SHP77 (cell line): Measurements from ENCODE around the gene CAMTA1.
"Not testable (repeated sequence)": the region's sequence is repeated elsewhere in the genome, so short reads cannot be mapped to it uniquely, and the experiment has no call there.

Source experiments
- DNase-seq, 2 experiments: peaks; one replicate each; lab custom pipeline; 2025; lab: John Stamatoyannopoulos, UW

The CAMTA1 gene

DNA sequence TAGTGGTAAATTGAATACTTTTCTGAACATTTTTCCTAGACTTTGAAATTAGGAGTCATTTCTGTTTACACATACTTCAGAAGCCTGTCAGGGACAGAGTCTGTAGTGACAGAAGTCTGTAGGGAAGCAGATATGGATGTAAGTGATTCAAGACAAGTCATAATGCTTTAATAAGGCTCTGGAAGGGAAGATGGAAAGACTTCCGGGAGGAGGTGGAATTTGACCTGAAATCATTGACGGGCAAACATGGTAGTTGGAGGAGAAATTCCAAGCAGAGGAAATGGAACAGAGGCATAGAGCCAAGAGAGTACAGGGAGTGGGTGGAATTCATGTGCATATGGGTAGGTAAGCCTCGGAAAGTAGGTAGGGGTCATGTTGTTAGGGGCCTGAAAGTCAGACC lies 22.5 kb downstream of the CAMTA1 start:
- DNase-seq: no peak

DNA sequence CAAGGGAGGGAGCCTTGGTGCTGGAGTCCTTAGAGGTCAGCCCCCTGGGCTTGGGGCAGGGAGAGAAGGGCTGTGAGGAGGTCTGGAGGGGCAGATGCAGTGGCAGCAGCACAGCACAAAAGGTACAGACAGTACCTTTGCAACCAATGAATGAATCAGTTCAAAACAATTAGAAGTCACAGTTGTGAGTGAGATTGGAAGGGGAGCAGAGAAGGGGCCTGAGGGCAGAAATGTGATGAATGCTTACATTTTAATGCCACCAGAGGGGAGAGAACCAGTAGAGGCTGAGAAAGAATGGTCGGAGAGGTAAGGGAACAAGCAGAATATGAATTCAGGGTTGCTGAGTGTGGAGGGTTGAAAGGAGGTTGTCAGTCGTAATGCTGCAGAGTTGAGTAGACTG lies 24.2 kb downstream of the CAMTA1 start:
- DNase-seq: no peak

DNA sequence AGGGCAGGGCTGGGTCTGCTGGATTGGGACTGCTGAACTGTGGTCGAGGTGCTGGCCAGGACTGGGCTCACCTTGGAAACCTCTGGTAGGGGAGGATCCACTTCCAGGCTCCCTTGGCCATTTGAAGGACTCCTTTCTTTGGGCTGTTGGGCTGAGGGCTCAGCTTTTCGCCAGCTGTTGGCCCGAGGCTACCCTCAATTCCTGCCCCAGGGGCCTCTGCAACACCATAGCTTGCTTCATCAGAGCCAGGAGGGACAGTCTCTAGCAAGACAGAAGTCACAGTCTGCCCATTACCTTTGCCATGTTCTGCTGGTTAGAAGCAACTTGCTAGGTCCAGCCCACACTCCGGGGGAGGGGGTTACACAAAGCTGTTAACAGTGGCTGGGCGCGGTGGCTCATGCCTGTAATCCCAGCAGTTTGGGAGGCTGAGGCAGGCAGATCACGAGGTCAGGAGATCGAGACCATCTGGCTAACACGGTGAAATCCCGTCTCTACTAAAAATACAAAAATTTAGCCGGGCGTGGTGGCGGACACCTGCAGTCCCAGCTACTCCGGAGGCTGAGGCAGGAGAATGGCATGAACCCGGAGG lies 25.0 kb downstream of the CAMTA1 start:
- not testable (repeated sequence) for DNase-seq

DNA sequence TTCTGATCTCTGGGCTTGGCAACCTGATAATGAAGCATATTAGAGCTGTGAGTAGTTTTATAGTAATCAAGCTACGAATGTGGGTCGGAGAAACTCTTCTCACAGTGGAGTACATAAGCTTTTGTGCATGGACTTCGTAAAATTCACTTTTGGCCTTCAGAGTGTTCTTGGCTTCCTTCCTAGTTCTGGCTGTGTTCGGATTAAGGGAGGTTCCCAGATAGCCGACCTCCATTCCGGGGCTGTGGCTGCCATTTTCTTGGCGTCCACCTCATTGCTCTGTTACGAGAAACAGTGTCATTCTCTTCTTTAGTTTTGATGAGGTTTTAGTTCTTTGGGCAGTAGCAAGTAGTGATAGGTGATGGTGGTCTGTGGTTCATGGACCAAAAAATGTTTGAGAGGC lies 26.3 kb downstream of the CAMTA1 start:
- DNase-seq: no peak

DNA sequence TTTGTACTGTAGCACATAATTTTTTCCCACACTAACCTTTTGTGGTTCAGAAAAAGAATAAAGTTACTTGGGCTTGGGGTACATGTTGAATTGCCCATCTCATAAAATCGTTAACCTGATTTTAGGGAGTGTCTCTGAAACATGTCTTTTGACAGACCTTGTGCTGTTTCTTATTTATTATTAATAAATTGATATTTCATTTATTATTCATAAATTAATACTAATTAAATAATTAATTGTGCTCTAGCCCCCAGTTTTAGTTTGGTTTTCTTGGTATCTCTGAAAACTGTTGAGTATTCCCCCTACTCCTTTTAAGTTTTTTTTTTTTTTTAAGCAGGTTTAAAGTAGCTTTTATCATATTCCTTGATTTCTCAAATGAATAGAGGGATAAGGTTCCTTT lies 27.9 kb downstream of the CAMTA1 start:
- no peak for DNase-seq

DNA sequence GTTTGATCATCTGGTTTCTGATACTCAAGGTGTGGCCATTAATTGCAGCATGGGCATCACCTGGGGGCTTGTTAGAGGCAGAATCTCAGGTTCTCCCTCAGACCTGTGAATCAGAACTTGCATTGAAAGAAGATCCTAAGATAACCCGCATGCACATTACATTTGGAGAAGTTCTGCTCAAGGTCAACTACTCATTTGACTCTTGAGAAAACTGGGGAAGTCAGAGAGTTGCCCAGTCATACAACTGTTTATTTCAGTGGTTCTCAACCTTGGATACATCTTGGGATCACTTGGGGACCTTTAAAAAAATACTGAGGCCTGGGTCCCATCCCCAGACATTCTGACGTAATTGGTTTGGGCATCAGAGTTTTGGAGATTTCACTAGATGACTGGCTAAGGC lies 30.5 kb downstream of the CAMTA1 start:
- DNase-seq: no peak

DNA sequence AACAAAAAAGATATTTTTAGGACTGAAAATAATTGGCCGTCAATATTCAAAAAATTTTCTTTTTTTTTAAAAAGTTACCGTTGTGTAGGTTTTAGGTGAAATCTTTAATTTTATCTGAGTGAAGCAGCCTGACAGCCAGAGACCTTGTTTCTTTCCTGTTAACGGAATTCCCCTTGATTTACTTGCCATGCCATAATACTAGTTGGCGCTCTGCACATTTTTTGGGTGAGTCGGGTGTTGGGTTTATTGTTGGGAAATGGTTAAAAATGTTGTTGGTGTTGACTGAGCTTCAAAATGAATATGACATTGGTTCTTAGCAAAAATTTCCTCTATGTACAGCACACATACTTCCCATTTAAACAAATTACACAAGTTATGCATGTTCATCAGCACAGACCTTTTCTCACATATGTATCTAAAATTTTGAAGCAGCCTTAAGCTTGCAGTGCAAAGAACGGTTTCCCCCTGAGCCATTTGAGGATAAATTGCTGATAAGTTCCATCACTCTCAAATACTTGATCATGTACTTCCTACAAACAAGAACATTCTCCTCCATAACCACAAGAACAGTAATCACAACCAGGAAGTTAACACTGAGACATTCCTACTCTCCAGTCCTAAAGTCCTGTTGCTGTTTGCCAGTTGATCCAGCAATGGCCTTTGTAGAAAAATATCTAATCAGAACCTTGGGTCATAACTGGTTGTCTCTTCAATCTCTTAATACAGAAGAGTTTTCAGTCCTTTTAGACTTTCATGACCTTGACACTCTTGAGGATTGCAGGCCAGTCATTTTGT lies 34.2 kb downstream of the CAMTA1 start:
- no peak for DNase-seq

DNA sequence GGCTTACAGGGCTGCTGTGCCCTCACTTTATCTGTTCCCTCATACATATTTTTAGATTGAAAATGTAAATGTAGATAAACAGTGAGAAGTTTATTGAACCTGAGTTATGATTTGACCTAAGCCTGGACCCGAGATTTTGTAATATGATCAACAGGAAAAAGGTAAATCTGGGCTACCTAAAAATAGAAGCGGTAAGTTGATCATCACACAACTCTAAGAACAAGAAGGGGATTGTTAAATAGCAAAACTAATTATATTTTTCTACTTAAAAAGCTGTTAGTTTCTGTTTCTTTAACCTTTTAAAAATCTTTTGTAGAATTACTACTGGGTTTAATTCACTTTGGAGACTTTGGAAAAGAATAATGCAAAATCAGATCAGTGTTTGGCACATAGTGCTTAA lies 35.6 kb downstream of the CAMTA1 start:
- DNase-seq: no peak

DNA sequence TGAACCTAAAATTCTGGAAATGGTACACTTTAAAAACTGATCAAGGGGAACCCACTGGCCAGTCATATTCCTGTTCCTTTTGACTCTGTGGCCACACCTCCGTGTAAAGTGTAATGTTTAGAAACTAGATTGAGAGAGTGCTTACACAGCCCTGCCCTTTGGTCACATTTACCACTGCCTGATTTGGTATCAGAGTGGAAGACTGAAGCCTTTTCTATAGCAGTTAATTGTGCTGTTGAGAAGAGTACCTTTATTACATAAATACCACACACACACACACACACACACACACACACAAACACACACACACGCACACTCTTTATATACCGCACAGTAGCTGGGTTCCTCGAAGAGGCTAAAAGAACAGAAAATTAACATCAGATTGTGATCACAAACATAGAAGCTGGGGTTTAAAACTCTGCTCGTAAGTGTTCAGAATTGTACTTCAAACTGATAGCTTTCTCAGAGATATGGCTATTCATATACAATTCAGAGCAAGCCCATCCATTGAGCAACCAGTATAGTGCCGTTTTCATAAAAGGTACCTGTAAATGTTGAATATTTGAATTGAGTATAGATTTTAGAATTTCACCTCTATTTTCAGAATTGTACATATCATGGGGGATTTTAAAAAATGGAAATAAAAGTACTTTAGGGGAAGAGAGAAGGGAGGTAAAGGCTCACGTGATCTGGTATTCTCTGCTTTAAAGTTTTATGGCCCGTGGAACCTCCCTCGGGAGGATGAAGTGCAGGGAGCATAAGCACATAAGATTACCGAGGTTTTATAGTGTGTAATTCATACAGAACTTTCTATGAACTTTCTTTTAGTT lies 37.5 kb downstream of the CAMTA1 start:
- DNase-seq: no peak

DNA sequence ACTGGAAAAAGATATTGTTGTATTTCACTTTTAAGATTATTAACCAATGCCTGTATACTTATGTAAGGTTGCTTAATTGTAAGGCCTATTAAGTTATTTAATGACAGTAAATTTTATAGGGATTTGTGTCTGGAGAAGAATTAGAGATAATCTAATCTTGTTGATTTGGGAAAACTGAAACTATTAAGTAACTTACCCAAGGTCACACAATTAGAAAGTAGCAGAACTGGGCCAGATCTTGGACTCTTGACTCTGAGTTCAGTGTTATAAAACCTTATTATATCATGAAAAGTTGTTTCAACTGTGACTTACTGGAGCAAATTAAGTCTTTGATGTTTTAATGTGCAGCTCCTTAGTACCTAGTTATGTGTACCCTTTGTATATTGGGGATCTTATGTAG lies 38.5 kb downstream of the CAMTA1 start:
- no peak for DNase-seq

DNA sequence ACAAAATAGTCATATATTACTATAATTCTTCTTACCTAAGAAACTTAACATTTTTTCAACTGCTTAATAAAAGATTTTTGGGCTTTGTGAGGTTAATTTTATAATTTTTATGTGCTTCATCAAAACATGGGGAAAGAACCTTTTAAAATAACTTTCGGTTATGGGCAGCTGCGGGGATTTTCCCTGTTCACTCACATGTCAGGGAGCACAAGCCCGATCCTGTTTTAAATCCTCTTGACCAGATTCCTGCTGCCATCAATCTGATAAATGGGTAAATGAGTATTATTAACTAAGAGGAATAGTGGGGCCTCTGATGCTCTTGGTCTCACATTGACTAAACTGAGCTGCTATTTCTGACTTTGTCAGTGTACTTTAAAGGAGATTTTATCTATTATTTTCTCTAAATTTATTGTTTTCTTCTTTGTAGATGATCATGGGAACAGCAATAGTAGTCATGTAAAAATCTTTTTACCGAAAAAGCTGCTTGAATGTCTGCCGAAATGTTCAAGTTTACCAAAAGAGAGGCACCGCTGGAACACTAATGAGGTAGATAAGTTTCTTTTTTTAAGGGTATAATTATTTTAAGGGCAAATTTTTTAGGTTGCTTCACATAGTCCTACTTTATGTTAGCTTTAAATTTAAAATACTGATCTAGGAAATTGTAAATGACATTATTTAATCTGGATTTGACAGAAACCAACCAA lies 39.6 kb downstream of the CAMTA1 start:
- no peak for DNase-seq

DNA sequence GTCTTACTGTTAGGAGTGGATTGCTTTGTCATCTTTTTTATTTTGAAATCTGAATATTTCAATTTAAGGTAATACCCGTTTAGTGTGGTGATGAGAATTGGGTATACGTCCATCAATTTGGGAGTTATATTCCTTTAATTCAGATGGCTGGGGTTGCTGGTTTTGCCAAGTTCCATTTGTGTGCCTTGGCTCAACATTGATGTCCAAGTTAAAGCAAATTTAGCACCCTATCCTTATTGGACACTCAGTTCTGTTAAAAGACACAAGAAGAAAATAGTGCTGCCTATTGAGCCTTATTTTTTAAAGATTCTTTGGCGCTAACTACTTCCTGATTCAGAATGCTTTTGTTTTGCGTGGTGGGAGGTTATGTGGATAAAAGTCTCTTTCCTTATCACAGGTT lies 40.6 kb downstream of the CAMTA1 start:
- no peak for DNase-seq

DNA sequence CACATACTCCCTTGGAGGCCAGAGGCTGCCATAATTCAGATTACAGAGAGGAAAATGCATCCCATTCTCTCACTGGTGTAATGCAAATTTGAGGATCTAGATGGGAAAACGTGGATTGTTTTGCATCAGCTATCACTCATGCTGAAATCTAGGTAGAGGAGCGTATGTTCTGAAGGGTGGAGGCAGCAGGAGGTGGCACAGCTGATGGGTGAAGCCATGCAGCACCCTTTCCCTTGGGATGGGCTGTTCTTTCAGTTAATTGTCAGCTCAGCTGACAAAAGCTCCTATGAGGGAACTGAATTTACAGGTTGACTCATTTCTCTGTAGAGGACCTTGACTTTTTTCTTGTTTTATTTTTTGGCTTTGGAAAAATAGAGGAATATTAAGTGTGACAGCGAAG lies 41.8 kb downstream of the CAMTA1 start:
- no peak for DNase-seq

DNA sequence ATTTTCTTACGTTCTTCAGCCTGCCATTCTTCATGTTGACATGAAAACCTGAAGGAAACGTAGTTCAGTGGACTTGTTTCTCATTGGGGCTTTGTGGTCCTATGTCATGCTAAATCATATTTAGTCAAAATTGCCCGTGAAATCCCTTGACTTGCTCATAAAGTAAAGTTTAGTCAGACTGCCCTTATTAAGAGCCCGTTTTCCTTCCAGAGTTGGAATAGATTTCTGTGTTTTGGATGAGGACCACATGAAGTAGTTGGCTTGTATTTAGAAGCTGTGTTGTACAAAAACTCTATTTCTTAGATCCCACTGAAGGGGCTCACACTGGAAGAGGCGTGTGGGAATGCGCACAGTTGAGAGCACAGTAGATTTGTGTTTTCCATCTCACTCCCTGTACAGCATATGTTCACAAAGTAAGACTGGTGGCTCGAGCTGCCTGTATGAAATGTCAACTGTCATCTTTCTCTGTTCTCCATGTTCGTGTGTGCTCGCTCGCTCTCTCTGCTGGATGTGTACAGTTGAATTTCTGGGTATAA lies 42.4 kb downstream of the CAMTA1 start:
- DNase-seq: no peak

DNA sequence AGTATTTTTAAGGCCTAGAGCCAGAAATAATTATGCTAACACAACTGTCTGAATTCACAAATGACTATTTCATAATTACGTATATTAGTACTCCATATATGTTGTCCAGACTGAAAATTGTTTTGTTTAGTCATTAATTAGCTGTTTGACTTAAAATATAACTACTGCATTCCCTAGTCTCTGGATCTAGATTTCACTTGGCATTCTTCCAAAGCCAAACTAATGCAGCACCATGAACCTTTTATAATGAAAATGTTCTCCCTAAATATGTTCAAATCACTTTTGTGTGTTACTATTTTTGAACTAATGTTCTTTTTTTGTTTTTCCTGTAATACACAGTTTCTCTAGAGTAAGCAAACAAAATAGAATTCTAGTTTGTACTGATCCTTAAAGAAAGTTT lies 46.1 kb downstream of the CAMTA1 start:
- no peak for DNase-seq

DNA sequence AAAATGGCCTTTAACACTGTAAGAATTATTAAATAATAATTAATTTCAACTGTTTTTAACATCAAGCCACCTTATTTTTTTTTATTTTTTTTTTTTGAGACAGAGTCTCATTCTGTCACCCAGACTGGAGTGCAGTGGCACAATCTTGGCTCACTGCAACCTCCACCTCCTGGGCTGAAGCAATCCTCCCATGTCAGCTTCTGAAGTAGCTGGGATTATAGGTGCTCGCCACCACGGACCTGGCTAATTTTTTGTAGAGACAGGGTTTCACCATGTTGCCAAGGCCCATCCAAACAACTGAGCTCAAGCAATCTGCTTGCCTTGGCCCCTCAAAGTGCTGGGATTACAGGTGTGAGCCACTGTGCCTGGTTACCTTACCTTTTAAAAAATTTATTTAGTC lies 46.8 kb downstream of the CAMTA1 start:
- not testable (repeated sequence) for DNase-seq

DNA sequence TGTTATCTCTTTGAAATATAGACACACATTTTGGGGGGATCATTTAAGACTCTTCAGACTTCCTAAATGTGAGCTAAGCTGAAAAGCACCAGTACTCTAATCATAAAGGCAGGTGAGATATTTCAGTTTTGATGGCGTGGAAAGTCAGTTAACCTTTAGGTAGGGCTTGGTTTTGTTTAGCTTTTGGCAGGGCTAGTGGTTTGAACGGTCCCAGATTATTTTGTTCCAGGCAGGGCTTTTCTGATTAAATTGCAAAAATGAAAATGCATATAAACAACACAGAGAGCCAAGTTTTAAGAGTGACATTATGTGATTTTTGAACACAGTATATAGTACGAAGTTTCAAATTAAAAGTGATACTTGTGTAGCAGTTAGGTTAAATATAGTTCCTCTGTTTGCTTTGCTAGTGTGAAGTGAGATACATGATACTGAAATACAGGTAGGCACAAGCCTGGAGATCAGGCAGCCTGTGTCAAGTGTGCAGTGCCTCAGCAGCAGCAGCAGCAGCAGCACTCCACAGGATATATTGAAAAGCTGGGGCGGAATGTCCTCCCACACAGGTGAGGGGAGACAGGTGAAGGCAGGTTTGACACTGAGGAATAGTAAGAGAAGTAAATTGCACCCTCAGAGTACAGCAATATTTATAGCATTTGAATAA lies 47.4 kb downstream of the CAMTA1 start:
- peak; percentile 36 to 42 for DNase-seq

DNA sequence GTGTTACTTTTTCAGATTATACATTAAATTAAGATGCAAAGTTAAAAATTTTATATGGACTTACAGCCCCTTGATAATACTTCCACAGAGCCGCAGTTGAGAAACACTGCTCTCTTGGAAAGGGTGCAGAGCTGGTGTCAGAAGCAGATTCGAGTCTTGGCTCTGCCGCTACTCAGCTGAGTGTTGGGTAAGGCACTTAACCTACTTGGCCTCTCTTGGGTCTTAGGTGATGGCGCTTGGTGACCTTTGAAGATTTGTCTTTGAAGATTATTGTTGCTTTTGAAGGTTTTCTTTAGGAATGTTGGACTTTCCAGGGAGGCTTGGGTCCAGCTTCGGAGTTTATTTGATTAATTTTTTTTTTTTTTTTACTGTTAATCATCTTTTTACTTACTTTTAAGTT lies 48.5 kb downstream of the CAMTA1 start:
- no peak for DNase-seq

DNA sequence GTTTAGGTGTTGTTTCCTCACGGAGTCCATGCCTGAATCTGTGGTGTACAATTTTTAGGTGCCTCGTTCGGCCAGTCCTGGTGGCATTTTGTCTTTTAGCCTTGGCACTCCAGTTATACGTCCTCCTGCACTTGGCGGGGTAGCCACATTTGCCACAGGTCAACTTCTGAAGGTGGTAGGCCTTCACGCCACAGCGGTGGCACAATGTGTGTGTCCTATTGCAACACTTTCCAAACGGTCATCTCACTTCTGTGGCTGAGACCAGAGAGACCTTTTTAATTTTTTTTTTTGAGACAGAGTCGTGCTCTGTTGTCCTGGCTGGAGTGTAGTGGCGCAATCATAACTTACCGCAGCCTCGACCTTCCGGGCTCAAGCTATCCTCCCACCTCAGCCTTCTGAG lies 49.1 kb downstream of the CAMTA1 start:
- DNase-seq: no peak

DNA sequence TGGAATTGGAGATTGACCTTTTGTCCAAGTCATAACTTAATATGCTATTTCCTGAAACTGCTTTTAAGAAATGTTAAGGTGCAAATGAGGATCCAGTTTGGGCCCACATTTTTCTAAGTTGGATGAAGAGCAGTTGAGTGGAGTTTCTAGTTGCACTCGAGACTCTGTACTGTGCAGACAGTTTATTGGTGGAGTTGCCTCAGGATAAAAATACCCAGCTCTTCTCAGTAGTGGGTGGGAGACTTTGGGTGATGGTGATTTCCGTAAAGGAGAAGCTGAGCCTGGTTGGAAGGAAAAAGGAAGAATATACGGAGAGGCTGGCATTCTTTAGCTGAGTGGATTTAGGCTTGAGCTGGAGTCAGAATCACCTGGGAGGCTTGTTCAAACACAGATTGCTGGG lies 49.9 kb downstream of the CAMTA1 start:
- no peak for DNase-seq

DNA sequence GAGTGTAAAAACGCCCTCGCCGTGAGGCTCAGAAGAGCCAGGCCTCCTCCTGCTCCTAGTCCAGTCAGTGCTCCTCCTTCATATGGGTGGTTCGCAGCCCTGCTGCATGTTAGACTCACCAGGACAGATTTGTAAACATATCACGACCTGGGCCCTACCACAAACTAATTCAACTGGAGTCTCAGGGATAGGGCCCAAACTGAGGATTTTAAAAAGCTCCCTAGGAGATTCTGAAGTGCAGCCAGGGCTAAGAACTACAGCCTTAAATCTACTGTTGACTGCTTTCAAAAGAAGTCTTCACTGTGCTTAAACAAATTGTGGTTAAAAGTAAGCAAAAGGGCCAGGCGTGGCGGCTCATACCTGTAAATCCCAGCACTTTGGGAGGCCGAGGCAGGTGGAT lies 57.0 kb downstream of the CAMTA1 start:
- DNase-seq: no peak

DNA sequence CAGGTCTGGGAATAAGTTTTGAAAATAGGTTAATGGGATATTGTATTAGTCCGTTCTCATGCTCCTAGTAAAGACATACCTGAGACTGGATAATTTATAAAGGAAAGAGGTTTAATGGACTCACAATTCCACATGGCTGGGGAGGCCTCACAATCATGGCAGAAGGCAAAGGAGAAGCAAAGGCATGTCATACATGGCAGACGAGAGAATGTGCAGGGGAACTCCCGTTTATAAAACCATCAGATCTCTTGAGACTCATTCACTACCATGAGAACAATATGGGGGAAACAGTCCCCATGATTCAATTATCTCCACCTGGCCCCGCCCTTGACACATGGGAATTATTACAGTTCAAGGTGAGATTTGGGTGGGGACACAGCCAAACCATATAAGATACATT lies 60.5 kb downstream of the CAMTA1 start:
- DNase-seq: not testable (repeated sequence)
